ENCODE measurements around the gene CTSA. TPM values are rescaled to one million over a fixed set of nuclear protein-coding genes. Genes with fewer than 3 reads are reported as not detected.

CTSA gene
- total and polyA plus RNA-seq, 9 of the 15 experiments (the other 6 are each of a cell fraction or from before 2014, with no cell fraction given), result 8.8 to 61.7 (median 28.3) TPM

GRCh38 chr20:45867819-45868176, 23.3 kb upstream of the CTSA start (continued):
- TF ChIP-seq, protein P1, sequence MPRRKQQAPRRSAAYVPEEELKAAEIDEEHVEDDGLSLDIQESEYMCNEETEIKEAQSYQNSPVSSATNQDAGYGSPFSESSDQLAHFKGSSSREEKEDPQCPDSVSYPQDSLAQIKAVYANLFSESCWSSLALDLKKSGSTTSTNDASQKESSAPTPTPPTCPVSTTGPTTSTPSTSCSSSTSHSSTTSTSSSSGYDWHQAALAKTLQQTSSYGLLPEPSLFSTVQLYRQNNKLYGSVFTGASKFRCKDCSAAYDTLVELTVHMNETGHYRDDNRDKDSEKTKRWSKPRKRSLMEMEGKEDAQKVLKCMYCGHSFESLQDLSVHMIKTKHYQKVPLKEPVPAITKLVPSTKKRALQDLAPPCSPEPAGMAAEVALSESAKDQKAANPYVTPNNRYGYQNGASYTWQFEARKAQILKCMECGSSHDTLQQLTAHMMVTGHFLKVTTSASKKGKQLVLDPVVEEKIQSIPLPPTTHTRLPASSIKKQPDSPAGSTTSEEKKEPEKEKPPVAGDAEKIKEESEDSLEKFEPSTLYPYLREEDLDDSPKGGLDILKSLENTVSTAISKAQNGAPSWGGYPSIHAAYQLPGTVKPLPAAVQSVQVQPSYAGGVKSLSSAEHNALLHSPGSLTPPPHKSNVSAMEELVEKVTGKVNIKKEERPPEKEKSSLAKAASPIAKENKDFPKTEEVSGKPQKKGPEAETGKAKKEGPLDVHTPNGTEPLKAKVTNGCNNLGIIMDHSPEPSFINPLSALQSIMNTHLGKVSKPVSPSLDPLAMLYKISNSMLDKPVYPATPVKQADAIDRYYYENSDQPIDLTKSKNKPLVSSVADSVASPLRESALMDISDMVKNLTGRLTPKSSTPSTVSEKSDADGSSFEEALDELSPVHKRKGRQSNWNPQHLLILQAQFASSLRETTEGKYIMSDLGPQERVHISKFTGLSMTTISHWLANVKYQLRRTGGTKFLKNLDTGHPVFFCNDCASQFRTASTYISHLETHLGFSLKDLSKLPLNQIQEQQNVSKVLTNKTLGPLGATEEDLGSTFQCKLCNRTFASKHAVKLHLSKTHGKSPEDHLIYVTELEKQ (CRISPR knock-in tag; IDR thresholded peaks at IDR 0.05), result no peak
- no peak for TF ChIP-seq ZNF408 (CRISPR knock-in tag; IDR thresholded peaks at IDR 0.05; ENCODE audit: low read depth)
- no peak for TF ChIP-seq ATF3 (IDR thresholded peaks at IDR 0.05)
- TF ChIP-seq ATF3 (CRISPR knock-in tag; conservative IDR thresholded peaks at IDR 0.05), result no peak

- H3K79me2 ChIP-seq (ENCODE audit: control insufficient read depth, insufficient read depth, low read length), result no peaks in the 10 kb centered on the region
- WGBS (ENCODE audit: insufficient coverage, low coverage, missing lambda C conversion rate), result 81% methylated on average over 4 of the region's 4 CpGs
- FAIRE-seq (no peak), ATAC-seq (no peak), DNase-seq (ENCODE audit: extremely low read depth in 1 of 4, low spot score in 3 of 4) (no peak)
- intact Hi-C loops (cut with micrococcal nuclease), result no loop called here
- POLR2A ChIA-PET, result interaction anchor here (1.0 to 1.3 kb wide), 2 partner anchors 9 to 16 kb away, joined by 4 to 6 read pairs; partner anchors contain the start of genes ACOT8, ZSWIM1 and ZSWIM3
- in situ Hi-C loops (cut with MboI), result no loop called here
- H3K4me3 ChIP-seq, result no peak overlapping the region
- H4K20me1 ChIP-seq (replicated peaks; ENCODE audit: control insufficient read depth, insufficient read depth, low read length), result no peaks in the 10 kb centered on the region
- no peak overlapping the region for H3K4me2 ChIP-seq (ENCODE audit: insufficient read depth, low read length)
- no peak overlapping the region for H2AFZ ChIP-seq (ENCODE audit: low read depth, low read length)
- H3K9me3 ChIP-seq (replicated peaks; ENCODE audit: control insufficient read depth, insufficient read depth, low read depth, low read length), result no peaks in the 10 kb centered on the region
- no peak overlapping the region for H3K9ac ChIP-seq (ENCODE audit: insufficient read depth in 1 of 2, low read depth in 2 of 2, low read length in 2 of 2)
- no peaks in the 10 kb centered on the region; the same call in 1 of the 3 replicates for H3K36me3 ChIP-seq (ENCODE audit: control insufficient read depth, insufficient read depth, low read length)
- no peaks in the 10 kb centered on the region for H3K9me1 ChIP-seq (ENCODE audit: control insufficient read depth, insufficient read depth, low read length)
- CTCF ChIA-PET (ENCODE audit: low intra/inter-chr PET ratio), result no interaction called here
- H3K4me1 ChIP-seq (replicated peaks in 1 of 2; ENCODE audit: control insufficient read depth in 2 of 2, insufficient read depth in 2 of 2, low read length in 2 of 2), result peaks cover 10 to 11% of the 10 kb centered on the region in 2 experiments; a peak in 4 of 5 replicates
- TF ChIP-seq ZNF436 (CRISPR knock-in tag; IDR thresholded peaks at IDR 0.05) (no peak), SIRT6 (IDR thresholded peaks at IDR 0.05; ENCODE audit: low read depth, low read length) (no peak), MCM2 (IDR thresholded peaks at IDR 0.05; ENCODE audit: low read depth) (no peak), BACH1 (tag; IDR thresholded peaks at IDR 0.05) (no peak)
- BruUV-seq (replicated peaks), result no TSS peak
- no peaks in the 10 kb centered on the region for H3K27me3 ChIP-seq (ENCODE audit: control insufficient read depth in 2 of 2, insufficient read depth in 2 of 2, low read length in 2 of 2)
- no peak overlapping the region for H3K27ac ChIP-seq (ENCODE audit: extremely low read depth, low read depth, low read length)
Measured at GRCh38 chr20:45872626-45873025, 18.5 kb upstream of the CTSA start.

Measured in K562 (cell line).